EL (cell line): ENCODE results near the gene NDUFAF5.

Experiments
- DNase-seq: peaks from one replicate; pipeline ENCODE4 v3.0.0-alpha.2; 2016

Gene NDUFAF5

GRCh38 chr20:13824459-13824858, 39.6 kb downstream of the NDUFAF5 start:
- no peak for DNase-seq

GRCh38 chr20:13825465-13825864, 40.6 kb downstream of the NDUFAF5 start:
- DNase-seq: no peak

- DNase-seq: no peak
Measured at GRCh38 chr20:13831476-13831875, 46.6 kb downstream of the NDUFAF5 start.

GRCh38 chr20:13838664-13839063, 53.8 kb downstream of the NDUFAF5 start:
- DNase-seq: no peak

- DNase-seq: peak; percentile 91
Measured at GRCh38 chr20:13839421-13840092, 54.7 kb downstream of the NDUFAF5 start.

- DNase-seq: no peak
Measured at GRCh38 chr20:13840093-13840465, 55.3 kb downstream of the NDUFAF5 start.

- DNase-seq: no peak
Measured at GRCh38 chr20:13841206-13841605, 56.4 kb downstream of the NDUFAF5 start.

GRCh38 chr20:13844296-13844695, 59.5 kb downstream of the NDUFAF5 start:
- DNase-seq: no peak

- no peak for DNase-seq
Measured at GRCh38 chr20:13851279-13851678, 66.5 kb downstream of the NDUFAF5 start.

- no peak for DNase-seq
Measured at GRCh38 chr20:13852306-13852705, 67.5 kb downstream of the NDUFAF5 start.

GRCh38 chr20:13855613-13856012, 70.8 kb downstream of the NDUFAF5 start:
- no peak for DNase-seq

- no peak for DNase-seq
Measured at GRCh38 chr20:13856354-13856753, 71.5 kb downstream of the NDUFAF5 start.

- no peak for DNase-seq
Measured at GRCh38 chr20:13857304-13857703, 72.5 kb downstream of the NDUFAF5 start.

- no peak for DNase-seq
Measured at GRCh38 chr20:13857961-13858360, 73.1 kb downstream of the NDUFAF5 start.

- DNase-seq: peak; percentile 8
Measured at GRCh38 chr20:13858439-13858838, 73.6 kb downstream of the NDUFAF5 start.

- DNase-seq: no peak
Measured at GRCh38 chr20:13858871-13859270, 74.0 kb downstream of the NDUFAF5 start.

- no peak for DNase-seq
Measured at GRCh38 chr20:13862245-13862644, 77.4 kb downstream of the NDUFAF5 start.

GRCh38 chr20:13863244-13863643, 78.4 kb downstream of the NDUFAF5 start:
- DNase-seq: no peak

GRCh38 chr20:13865156-13865555, 80.3 kb downstream of the NDUFAF5 start:
- peak; percentile 40 for DNase-seq

- DNase-seq: peak; percentile 74
Measured at GRCh38 chr20:13865791-13866351, 81.0 kb downstream of the NDUFAF5 start.

GRCh38 chr20:13868331-13868730, 83.5 kb downstream of the NDUFAF5 start:
- peak; percentile 90 for DNase-seq

- no peak for DNase-seq
Measured at GRCh38 chr20:13870170-13870748, 85.4 kb downstream of the NDUFAF5 start.
